Fibroblast of villous mesenchyme (primary cell): ENCODE measurements around the gene PCNX3. TPM values are rescaled to one million over a fixed set of nuclear protein-coding genes. Genes with fewer than 3 reads are reported as not detected.

Experiments used
- DNase-seq: peaks from one replicate; pipeline ENCODE4 v3.0.0-alpha.2; 2010; ENCODE audit warnings: low read depth
- H3K4me3 ChIP-seq: 2 replicates; pipeline ENCODE4 v1.5.1; 2011; ENCODE audit warnings: low read depth, mild to moderate bottlenecking, low read length
- CTCF ChIP-seq: IDR thresholded peaks from 2 replicates; pipeline ENCODE4 v1.5.1; 2012; ENCODE audit warnings: low read depth, mild to moderate bottlenecking, low read length; ENCODE audit not compliant: insufficient read depth
- total RNA-seq: library from RNA; depleted of rRNA; stranded (reverse); fragments of >200 nt; gene quantifications from 2 replicates; pipeline ENCODE4 v1.2.3, GENCODE V29; 2012

The PCNX3 gene
- total RNA-seq, 1 donor, result 32.4 TPM

DNA sequence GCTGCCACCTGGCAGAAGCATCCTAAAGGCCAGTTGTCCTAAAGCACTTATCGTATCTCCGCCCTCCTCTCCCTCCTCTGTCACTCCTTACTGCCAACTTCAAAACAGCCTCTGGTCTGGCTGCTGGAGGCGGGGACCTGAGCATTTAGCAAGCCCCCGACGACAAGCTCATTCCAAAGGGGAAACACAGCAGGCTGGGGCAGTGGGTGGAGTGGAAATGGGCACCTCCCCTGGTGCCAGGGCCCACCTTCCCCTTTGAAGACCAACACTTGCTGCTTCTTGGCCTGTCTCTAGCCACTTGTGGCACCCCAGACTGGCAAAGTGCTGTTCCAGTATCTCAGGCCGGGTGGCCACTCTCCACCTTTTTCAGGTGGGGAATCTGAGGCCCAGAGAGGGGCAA, 5.2 kb upstream of the PCNX3 start:
- TF ChIP-seq CTCF, result no peak
- no peak for DNase-seq
- H3K4me3 ChIP-seq, result no peak overlapping the region

DNA sequence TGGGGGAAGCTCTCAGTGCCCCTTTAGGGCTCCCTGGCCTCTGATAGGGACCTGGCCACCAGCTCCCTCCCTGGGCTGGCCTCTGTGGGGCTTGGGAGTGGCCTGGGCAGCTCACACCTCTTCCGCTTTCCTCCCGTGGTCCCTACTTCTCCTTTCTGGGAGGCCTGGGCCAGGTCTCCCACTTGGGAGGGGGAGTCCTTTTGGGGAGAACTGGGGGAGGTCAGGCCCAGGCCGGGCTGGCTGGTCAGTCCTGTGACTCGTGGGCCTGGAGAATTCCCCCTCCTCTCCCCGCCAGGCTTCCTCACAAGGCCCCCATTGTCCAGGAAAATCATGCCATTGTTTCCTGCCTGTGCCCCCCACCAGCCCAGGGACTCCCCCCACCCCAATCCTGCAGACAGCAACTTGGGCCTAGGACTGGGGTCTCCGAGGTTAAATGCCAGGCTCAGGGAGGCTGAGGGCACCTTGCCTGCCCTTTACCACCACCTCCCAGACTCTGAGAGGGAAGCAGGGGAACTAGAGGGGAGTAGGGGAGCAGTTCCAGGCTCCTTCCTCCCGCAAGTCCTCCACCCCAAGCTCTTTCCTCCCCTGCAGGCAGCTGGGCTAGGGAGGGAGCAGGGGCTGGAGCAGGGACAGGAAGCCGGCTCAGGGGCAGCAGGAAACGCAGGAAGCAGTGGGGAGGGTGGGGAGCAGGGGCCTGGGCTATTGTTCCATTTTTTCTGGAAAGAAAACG, 4.4 kb upstream of the PCNX3 start:
- peak overlapping the region; percentile 89 for H3K4me3 ChIP-seq
- TF ChIP-seq CTCF, result no peak
- no peak for DNase-seq

DNA sequence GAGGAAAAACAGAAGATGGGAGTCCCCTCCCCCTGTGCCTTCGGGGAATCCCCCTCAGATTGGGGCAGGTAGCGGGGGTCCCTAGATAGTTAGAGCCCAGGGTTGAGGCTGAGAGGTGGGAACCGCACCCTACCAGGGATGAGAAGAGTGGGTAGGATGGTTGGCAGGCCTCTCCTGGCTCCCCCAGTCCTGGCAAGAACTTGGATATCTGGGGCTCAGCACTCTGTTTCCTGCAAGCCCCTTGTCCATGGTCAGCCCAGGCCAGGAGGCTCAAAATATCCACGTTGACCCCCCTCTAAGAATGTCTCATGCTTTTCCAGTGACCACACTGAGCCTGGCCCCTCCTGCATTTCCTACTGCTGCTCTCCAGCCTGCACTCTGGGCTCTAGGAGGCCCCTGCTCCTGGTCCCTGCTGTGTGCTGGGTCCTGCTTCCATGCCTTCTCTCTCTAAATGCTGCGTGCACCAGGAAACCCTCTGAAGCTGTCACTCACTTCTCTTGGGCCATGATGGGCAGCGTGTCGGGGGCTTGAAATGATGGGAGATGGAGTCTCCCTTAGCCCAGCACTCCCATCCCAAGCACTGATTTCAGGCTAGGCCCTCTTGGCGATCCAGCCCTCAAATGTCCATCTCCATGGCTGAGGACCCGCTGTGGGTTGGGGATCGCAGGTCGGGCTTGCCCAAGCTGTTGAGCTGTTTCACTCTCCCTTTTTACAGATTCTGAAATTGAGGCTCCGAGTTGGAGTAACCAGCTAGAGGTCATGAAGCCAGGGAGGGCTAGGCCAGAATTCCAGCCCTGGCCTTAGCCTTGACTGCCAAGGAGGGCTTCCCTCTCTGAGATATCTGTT, 3.6 kb upstream of the PCNX3 start:
- no peak for DNase-seq
- TF ChIP-seq CTCF, result no peak
- peak overlapping the region; percentile 89 for H3K4me3 ChIP-seq

DNA sequence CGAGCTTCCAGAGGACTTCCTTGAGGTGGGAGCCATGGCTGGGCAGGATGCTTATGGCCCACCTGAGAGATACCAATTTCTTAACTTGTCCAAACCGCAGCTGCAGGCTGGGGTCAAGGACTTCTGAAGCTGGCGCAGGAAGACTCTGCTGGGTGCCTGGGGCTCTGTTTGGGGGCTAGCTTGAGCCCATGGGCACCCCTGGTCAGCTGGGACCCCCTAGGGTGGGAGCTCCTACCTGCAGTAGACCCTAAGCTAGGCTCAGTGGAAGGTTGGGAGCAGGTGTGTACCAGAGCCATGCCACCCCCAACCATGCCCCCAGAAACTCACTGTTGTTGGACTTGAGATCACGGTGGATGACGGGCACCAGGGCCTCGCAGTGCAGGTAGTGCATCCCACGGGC, 2.9 kb upstream of the PCNX3 start:
- DNase-seq, result no peak
- no peak for TF ChIP-seq CTCF
- peak overlapping the region; percentile 89 for H3K4me3 ChIP-seq

DNA sequence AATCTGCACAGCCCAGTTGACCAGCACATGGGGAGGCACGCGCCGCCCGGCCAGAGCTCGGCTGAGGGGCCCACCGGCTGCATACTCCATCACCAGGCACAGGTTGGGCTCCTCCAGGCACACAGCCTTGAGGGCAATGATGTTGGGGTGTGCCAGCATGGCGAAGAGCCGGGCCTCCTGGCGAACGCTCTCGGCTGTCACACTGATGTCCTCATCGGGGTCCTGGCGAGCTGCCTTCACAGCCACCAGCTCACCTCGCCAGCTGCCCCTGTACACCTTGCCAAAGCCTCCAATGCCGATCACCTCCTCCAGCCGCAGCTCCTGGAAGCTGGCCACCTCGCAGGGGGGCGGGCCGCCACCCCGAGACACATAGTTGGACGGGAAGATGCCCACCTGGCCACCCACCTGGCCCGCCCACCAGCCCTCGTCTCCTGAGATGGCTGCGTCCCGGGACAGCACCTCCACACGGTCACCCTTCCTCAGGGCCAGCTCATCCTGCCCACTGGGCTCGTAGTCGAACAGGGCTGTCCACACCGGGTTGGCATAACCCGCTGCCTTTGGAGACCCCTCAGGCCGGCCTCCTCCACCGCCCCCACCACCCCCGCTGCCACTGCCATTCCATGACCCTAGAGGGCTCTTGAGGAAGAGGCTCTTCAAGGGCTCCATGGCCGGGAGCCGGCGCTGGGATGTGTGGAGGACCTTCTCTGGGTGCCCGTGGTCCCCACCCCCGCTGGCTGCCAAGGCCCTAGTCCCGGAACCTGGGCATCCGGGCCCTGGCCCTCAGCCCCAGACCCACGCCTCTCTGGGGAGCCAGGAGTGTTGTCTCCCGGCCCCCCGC, 2.3 kb upstream of the PCNX3 start:
- TF ChIP-seq CTCF, result no peak
- no peak for DNase-seq
- H3K4me3 ChIP-seq, result peak overlapping the region; percentile 89

DNA sequence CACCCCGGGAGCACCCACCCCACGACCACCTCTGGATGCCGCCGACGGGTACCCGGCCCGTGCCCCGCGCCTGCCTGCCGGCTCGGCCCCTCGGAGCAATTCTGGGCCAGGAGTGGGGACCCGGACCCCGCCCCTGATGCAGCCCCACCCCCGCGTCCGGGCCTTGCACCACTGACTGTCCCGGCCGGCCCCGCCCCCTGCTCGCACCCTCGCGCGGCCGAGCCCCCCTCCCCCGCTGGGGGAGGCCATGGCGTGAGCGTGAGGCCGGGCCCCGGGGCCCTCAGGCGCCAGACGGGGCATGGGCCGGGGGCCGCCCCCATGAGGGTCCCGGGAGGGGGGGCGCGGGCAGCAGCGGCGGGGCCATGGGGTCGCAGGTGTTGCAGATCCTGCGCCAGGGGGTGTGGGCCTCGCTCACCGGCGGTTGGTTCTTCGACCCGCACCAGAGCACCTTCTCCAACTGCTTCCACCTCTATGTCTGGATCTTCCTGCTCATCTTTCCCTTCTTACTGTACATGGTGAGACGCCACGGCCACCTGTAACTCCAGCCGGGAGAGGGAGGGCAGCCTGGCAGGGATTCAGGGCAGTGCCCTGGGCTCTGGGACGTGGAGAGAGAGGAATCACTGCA, 486 bp downstream of the PCNX3 start:
- peak overlapping the region; percentile 92 for H3K4me3 ChIP-seq
- no peak for TF ChIP-seq CTCF
- DNase-seq, result peak; percentile 35
